ENCODE data around the gene CATSPER4.
A peak's percentile ranks its signal among the peaks of the same experiment; 100 is the strongest.
"Not testable (repeated sequence)": the region's sequence is repeated elsewhere in the genome, so short reads cannot be mapped to it uniquely, and the experiment has no call there.

The CATSPER4 gene

GRCh38 chr1:26195805-26196204 lies 5.4 kb downstream of the CATSPER4 start:
- no peak for DNase-seq (ENCODE audit: low read depth)

- DNase-seq (ENCODE audit: low read depth): no peak
These were observed 6.9 kb downstream of the CATSPER4 start for GRCh38 chr1:26197301-26197700.

GRCh38 chr1:26197813-26198212 lies 7.4 kb downstream of the CATSPER4 start:
- DNase-seq (ENCODE audit: low read depth): no peak

- no peak for DNase-seq (ENCODE audit: low read depth)
These were observed 10.0 kb downstream of the CATSPER4 start for GRCh38 chr1:26200413-26200812.

- DNase-seq (ENCODE audit: low read depth): no peak
These were observed 13.4 kb downstream of the CATSPER4 start for GRCh38 chr1:26203642-26204318.

- DNase-seq (ENCODE audit: low read depth): no peak
These were observed 19.9 kb downstream of the CATSPER4 start for GRCh38 chr1:26210147-26210870.

- DNase-seq (ENCODE audit: low read depth): no peak
These were observed 22.3 kb downstream of the CATSPER4 start for GRCh38 chr1:26212726-26213125.

GRCh38 chr1:26213335-26213905 lies 23.0 kb downstream of the CATSPER4 start:
- DNase-seq (ENCODE audit: low read depth): no peak

- DNase-seq (ENCODE audit: low read depth): no peak
These were observed 24.8 kb downstream of the CATSPER4 start for GRCh38 chr1:26215246-26215645.

GRCh38 chr1:26218906-26219494 lies 28.6 kb downstream of the CATSPER4 start:
- no peak for DNase-seq (ENCODE audit: low read depth)

- no peak for DNase-seq (ENCODE audit: low read depth)
These were observed 30.0 kb downstream of the CATSPER4 start for GRCh38 chr1:26220199-26220912.

GRCh38 chr1:26221094-26221493 lies 30.7 kb downstream of the CATSPER4 start:
- no peak for DNase-seq (ENCODE audit: low read depth)

- DNase-seq (ENCODE audit: low read depth): no peak
These were observed 34.2 kb downstream of the CATSPER4 start for GRCh38 chr1:26224606-26225005.

- DNase-seq (ENCODE audit: low read depth): peak; percentile 32
These were observed 34.8 kb downstream of the CATSPER4 start for GRCh38 chr1:26225033-26225831.

GRCh38 chr1:26230682-26231081 lies 40.3 kb downstream of the CATSPER4 start:
- not testable (repeated sequence) for DNase-seq (ENCODE audit: low read depth)

- DNase-seq (ENCODE audit: low read depth): peak; percentile 98
These were observed 43.7 kb downstream of the CATSPER4 start, which contains the start of gene CEP85 for GRCh38 chr1:26233903-26234643. Gene CEP85, plus strand, starts transcription at chr1:26234200. Its CDS starts 5,584 bp downstream, at chr1:26239784.

GRCh38 chr1:26234644-26235370 lies 44.4 kb downstream of the CATSPER4 start:
- peak; percentile 17 for DNase-seq (ENCODE audit: low read depth)

- DNase-seq (ENCODE audit: low read depth): peak; percentile 73
These were observed 47.0 kb downstream of the CATSPER4 start for GRCh38 chr1:26237230-26237966.

- peak; percentile 41 for DNase-seq (ENCODE audit: low read depth)
These were observed 49.5 kb downstream of the CATSPER4 start for GRCh38 chr1:26239936-26240335.

Data from iris pigment epithelial cell (primary cell).